ENCODE results near the gene DUS1L. TPM values are rescaled to one million over a fixed set of nuclear protein-coding genes. Genes with fewer than 3 reads are reported as not detected.

DUS1L gene
- total and polyA plus RNA-seq, 12 donors, result 34.1 to 191 (median 44.1) TPM

- no peak for DNase-seq
- 93 to 95% methylated on average over 35 of the region's 35 CpGs for WGBS, 2 donors
- ATAC-seq, result no peak
- Histone ChIP-seq H3K4me3 (peak overlapping the region in 4 of 10 donors; percentile 78 to 93 (median 88)), H3K36me3 (peaks cover 0 to 53% (median 28%) of the 10 kb centered on the region in 9 donors), H3K9me3 (no peaks in the 10 kb centered on the region), H3K4me1 (peaks cover 13 to 38% (median 27%) of the 10 kb centered on the region in 9 donors), H3K27ac (no peak overlapping the region), H3K27me3 (no peaks in the 10 kb centered on the region)
- TF ChIP-seq, protein P1, sequence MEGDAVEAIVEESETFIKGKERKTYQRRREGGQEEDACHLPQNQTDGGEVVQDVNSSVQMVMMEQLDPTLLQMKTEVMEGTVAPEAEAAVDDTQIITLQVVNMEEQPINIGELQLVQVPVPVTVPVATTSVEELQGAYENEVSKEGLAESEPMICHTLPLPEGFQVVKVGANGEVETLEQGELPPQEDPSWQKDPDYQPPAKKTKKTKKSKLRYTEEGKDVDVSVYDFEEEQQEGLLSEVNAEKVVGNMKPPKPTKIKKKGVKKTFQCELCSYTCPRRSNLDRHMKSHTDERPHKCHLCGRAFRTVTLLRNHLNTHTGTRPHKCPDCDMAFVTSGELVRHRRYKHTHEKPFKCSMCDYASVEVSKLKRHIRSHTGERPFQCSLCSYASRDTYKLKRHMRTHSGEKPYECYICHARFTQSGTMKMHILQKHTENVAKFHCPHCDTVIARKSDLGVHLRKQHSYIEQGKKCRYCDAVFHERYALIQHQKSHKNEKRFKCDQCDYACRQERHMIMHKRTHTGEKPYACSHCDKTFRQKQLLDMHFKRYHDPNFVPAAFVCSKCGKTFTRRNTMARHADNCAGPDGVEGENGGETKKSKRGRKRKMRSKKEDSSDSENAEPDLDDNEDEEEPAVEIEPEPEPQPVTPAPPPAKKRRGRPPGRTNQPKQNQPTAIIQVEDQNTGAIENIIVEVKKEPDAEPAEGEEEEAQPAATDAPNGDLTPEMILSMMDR (IDR thresholded peaks at IDR 0.05), result no peak
- intact Hi-C loops (cut with DNase I), result loop anchor here in 3 of 10 donors (5.0 kb wide), 2 partner anchors 44 to 59 kb away; partner anchors contain the start of genes DCXR (in 2 of the 3), GPS1 (in 1 of the 3) and RFNG (in 1 of the 3)
These were observed 30.4 kb upstream of the DUS1L start for GRCh38 chr17:82095777-82096708.

- intact Hi-C loops (cut with DNase I), result loop anchor here in 3 of 10 donors (5.0 kb wide), 2 partner anchors 43 to 58 kb away; partner anchors contain the start of genes DCXR (in 2 of the 3), GPS1 (in 1 of the 3) and RFNG (in 1 of the 3)
These were observed 29.6 kb upstream of the DUS1L start for GRCh38 chr17:82094931-82095776.

DNA sequence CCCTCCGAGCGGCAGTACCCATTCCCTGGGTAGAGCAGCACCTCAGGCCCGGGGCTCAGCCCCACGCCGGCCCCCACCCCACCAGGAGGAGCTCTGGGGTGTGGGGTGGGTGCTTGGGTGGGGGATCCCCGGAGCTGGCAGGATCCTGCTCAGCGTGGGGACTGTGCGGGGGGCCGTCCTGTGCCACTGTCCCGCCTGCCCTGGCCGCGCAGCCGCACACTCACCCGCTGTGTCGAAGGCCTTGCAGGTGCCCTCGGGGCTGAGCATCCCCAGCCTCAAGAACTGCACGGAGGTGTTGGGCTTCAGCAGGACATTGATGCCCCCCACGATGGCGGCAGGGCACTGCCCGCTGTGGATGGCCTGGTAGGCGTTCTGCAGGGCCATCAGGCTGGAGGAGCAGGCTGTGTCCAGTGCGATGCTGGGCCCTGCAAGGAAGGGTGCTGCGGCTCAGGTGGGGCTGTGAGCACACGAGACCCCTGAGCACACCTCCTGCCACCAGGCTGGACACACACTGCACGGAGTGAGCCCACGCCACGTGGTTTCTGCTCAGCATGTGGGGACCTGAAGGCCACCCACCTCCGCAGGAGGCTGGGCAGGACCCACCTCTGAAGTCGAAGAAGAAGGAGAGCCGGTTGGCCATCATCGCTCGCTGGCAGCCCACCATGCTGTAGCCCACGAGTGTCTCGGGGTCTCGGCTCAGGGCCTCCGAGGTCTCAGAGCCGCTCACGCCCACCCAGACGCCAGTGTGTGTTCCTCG is 27.6 kb upstream of the DUS1L start:
- ATAC-seq, result no peak
- Histone ChIP-seq H3K36me3 (peaks cover 3 to 82% (median 50%) of the 10 kb centered on the region in 9 donors), H3K4me1 (peaks cover 6 to 19% (median 13%) of the 10 kb centered on the region in 9 donors), H3K9me3 (no peaks in the 10 kb centered on the region), H3K4me3 (no peak overlapping the region), H3K27me3 (no peaks in the 10 kb centered on the region), H3K27ac (no peak overlapping the region)
- WGBS, 2 donors, result 97 to 98% methylated on average over 38 to 40 of the region's 40 CpGs
- intact Hi-C loops (cut with DNase I), result no loop called here
- DNase-seq, result peak in 1 of 2 donors; percentile 14
- TF ChIP-seq, protein P1 (IDR thresholded peaks at IDR 0.05), result no peak

More at GRCh38 chr17:82094931-82095776, 29.6 kb upstream of the DUS1L start:
- ATAC-seq, result no peak
- Histone ChIP-seq H3K4me3 (no peak overlapping the region), H3K27ac (no peak overlapping the region), H3K9me3 (no peaks in the 10 kb centered on the region), H3K27me3 (no peaks in the 10 kb centered on the region), H3K36me3 (peaks cover 0 to 62% (median 32%) of the 10 kb centered on the region in 9 donors), H3K4me1 (peaks cover 13 to 30% (median 24%) of the 10 kb centered on the region in 9 donors)
- DNase-seq, result no peak
- TF ChIP-seq, protein P1 (IDR thresholded peaks at IDR 0.05), result no peak
- WGBS, 2 donors, result 91 to 94% methylated on average over 37 of the region's 37 CpGs
